GM21526 (cell line): ENCODE data around the gene UHMK1.
"Not testable (repeated sequence)": the region's sequence is repeated elsewhere in the genome, so short reads cannot be mapped to it uniquely, and the experiment has no call there.

Experiments
- ATAC-seq: cut with Tn5 transposase; IDR thresholded peaks from one replicate; pipeline ENCODE4 v1.9.1; 2021; ENCODE audit warnings: moderate library complexity; ENCODE audit not compliant: unreplicated experiment, low FRiP score

Gene UHMK1

GRCh38 chr1:162562470-162562828, 64.8 kb downstream of the UHMK1 start:
- no peak for ATAC-seq

DNA sequence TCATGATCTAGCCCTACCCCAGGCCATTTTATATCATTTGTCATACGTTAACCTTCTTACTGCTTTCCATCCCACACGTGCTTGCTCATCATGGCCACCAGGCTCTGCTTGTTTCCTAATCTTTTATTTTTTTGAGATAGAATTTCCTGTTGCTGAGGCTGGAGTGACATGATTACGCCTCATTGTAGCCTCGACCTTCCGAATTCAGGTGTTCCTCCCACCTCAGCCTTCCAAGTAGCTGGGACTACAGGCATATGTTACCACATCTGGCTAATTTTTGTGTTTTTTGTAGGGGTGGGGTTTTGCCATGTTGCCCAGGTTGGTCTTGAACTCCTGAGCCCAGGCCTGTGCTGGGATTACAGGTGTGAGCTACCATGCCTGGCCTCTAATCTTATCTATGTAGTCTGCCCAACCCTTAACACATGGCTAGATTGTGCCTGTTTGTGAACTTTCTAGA, 67.2 kb downstream of the UHMK1 start:
- ATAC-seq: no peak

GRCh38 chr1:162565460-162565859, 67.8 kb downstream of the UHMK1 start:
- ATAC-seq: no peak

GRCh38 chr1:162566870-162567269, 69.3 kb downstream of the UHMK1 start:
- no peak for ATAC-seq

DNA sequence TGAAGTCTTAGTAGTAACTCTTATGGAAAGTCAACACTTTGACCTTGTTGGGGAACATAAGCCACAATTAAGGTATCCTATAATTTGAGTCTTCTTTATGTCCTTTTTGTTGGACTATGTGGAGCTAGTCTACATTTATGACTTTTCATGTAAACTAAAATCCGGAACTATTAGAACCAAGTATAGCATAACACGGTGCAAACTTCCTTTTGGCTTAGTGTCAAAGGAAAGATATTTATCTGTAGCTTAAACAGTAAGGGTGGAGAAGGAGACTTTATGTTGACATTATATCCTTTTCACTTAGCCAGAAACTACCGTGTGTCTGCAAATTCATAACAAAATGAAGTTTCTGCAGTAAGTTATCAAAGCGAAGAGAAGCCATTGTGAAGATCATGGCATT, 71.2 kb downstream of the UHMK1 start:
- ATAC-seq: no peak

GRCh38 chr1:162570718-162571117, 73.1 kb downstream of the UHMK1 start:
- no peak for ATAC-seq

- ATAC-seq: not testable (repeated sequence)
Observed at GRCh38 chr1:162571121-162571520, 73.5 kb downstream of the UHMK1 start.

GRCh38 chr1:162571696-162572095, 74.1 kb downstream of the UHMK1 start:
- no peak for ATAC-seq

- no peak for ATAC-seq
Observed at GRCh38 chr1:162573136-162573535, 75.5 kb downstream of the UHMK1 start.

DNA sequence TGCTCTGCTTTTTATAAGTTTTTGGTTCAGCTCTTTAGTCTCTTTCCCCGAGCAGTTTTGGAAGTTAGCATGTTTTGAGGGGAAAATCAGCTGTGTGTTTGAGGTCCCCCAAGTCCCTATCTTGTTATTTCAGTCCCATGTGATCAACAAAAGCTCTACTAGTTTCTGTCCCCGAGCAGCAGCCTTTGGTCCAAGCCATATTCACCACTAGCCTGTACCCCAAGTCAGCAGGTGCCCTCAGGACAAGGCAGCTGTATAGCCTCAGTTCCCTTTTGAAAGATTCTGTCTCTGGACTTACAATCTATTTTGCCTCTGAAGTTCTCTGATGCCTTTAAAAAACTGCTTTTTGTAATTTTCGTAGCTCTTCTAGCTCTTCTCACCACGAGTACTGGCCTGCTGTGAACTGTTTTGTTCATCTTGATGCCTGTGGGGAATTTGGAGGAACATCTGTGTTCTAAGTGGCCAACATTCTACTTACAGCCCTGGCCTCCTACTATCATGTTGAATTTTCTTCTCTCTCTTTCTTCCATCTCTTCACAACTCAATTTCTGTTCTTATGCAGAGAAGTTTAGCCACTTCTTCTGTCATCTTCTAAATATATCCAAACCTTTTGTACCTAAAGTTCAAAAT, 80.6 kb downstream of the UHMK1 start:
- ATAC-seq: no peak

- ATAC-seq: no peak
Observed at GRCh38 chr1:162578936-162579335, 81.3 kb downstream of the UHMK1 start.
